Subcutaneous adipose tissue (tissue), 4 donors: Measurements from ENCODE around the gene TGM2. TPM values are rescaled to one million over a fixed set of nuclear protein-coding genes. Genes with fewer than 3 reads are reported as not detected.

Source experiments
- CTCF ChIP-seq: fragments of 450-650 bp; IDR thresholded peaks from one replicate; pipeline ENCODE4 v1.5.1; 2016; ENCODE audit warnings: low read depth, mild to moderate bottlenecking, control low read depth, antibody characterized with exemption, moderate library complexity
- total RNA-seq, 4 donors: library from RNA; depleted of rRNA; stranded (reverse); fragments of >200 nt; gene quantifications; one replicate each; pipeline ENCODE4 v1.1.0, GENCODE V29; 2016

TGM2 gene
- total RNA-seq, 4 donors from 2014 or later, result 13.9 to 28.9 (median 19.2) TPM

- TF ChIP-seq CTCF, result no peak
Measured at GRCh38 chr20:38159957-38160756, 4.9 kb downstream of the TGM2 start.

- TF ChIP-seq CTCF, result no peak
Measured at GRCh38 chr20:38159566-38159956, 5.5 kb downstream of the TGM2 start.

GRCh38 chr20:38158701-38159351 lies 6.2 kb downstream of the TGM2 start:
- TF ChIP-seq CTCF, result no peak

GRCh38 chr20:38157635-38158495 lies 7.2 kb downstream of the TGM2 start:
- TF ChIP-seq CTCF, result no peak

GRCh38 chr20:38156888-38157634 lies 8.0 kb downstream of the TGM2 start:
- no peak for TF ChIP-seq CTCF

- TF ChIP-seq CTCF, result no peak
Measured at GRCh38 chr20:38156280-38156679, 8.8 kb downstream of the TGM2 start.
